Measurements from ENCODE around the gene SAMD4A. TPM values are rescaled to one million over a fixed set of nuclear protein-coding genes. Genes with fewer than 3 reads are reported as not detected.

Gene SAMD4A
- total RNA-seq, 1 experiment from 2014 or later = 9.6 TPM

DNA sequence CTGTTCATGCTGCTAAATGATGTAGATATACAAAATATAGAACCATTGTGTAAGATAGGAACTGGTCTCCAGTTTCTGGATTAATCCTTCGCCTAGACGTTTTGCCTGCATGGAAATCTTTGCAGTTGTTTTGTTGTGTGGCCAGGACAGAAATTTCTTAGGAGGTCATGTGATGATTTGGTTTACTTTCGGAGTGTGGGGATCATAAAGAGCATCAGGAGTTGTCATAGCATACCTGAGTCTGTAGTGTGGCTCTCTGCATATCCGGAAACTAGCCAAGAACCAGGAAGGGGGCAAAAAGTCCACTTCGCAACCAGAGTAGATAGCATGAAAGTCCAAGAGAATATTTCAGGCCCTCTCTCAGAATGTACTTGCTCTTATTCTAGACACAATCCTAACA is 3.1 kb downstream of the SAMD4A start:
- H3K4me2 ChIP-seq (ENCODE audit: insufficient read depth, insufficient read length, low read length) = no peak overlapping the region
- H4K5ac ChIP-seq (ENCODE audit: insufficient read length, low read depth, low read length) = no peak overlapping the region
- H3K79me1 ChIP-seq (ENCODE audit: insufficient read depth, low read depth, low read length, poor library complexity, severe bottlenecking) = no peaks in the 10 kb centered on the region
- no peak overlapping the region for H2BK120ac ChIP-seq (ENCODE audit: low read depth, low read length, poor library complexity, severe bottlenecking)
- peaks cover 0 to 7% of the 10 kb centered on the region in 2 experiments; a peak in 3 of 5 replicates for H3K9me3 Mint-ChIP-seq
- no peak overlapping the region for H3K4ac ChIP-seq (ENCODE audit: low read depth, low read length)
- no peak overlapping the region for H2BK15ac ChIP-seq (ENCODE audit: low read depth, low read length)
- no peak overlapping the region for H2BK12ac ChIP-seq (ENCODE audit: insufficient read length, low read depth, low read length)
- no peak overlapping the region for H2AFZ ChIP-seq (ENCODE audit: low read length)
- no peak overlapping the region for H4K8ac ChIP-seq (replicated peaks; ENCODE audit: insufficient read length, low read depth, low read length)
- no peak overlapping the region for H3T11ph ChIP-seq (ENCODE audit: low read length)
- H4K20me1 ChIP-seq (ENCODE audit: control insufficient read depth, insufficient read depth, insufficient read length) = no peaks in the 10 kb centered on the region
- peaks cover 0 to 3% (median 0%) of the 10 kb centered on the region in 3 experiments; a peak in 2 of 7 replicates for H3K36me3 Mint-ChIP-seq (ENCODE audit: insufficient read depth in 1 of 3, low read depth in 3 of 3)
- H3K27me3 ChIP-seq (ENCODE audit: insufficient read depth, low read length) = no peaks in the 10 kb centered on the region; the same call in 1 of the 2 replicates
- no peak for DNase-seq
- H3K9ac ChIP-seq (ENCODE audit: extremely low read depth, insufficient read length, low read length) = no peak overlapping the region
- no peaks in the 10 kb centered on the region; the same call in 1 of the 2 replicates for H3K4me1 ChIP-seq (ENCODE audit: insufficient read depth, low read length)
- no peak overlapping the region for H3K27ac ChIP-seq (ENCODE audit: insufficient read length, low read depth, low read length)
- H3K27ac Mint-ChIP-seq = no peak overlapping the region
- no peak overlapping the region for H3K14ac ChIP-seq (ENCODE audit: insufficient read depth, low read length)
- no peak overlapping the region for H2AK5ac ChIP-seq (ENCODE audit: insufficient read length, low read length)
- H3K23me2 ChIP-seq (ENCODE audit: insufficient read length, low read depth, low read length, poor library complexity, severe bottlenecking) = peaks cover 14% of the 10 kb centered on the region
- no peak overlapping the region for H3K56ac ChIP-seq (ENCODE audit: insufficient read length, low read depth, low read length)
- no peak overlapping the region for H2BK20ac ChIP-seq (ENCODE audit: low read depth, low read length, poor library complexity, severe bottlenecking)
- H2BK5ac ChIP-seq (ENCODE audit: insufficient read length, low read length) = no peak overlapping the region
- H3K9me3 ChIP-seq (ENCODE audit: control insufficient read depth, low read depth, low read length) = no peaks in the 10 kb centered on the region
- peaks cover 12 to 13% of the 10 kb centered on the region in 2 experiments for H3K4me1 Mint-ChIP-seq
- no peak overlapping the region for H3K18ac ChIP-seq (ENCODE audit: insufficient read length, low read depth, low read length)
- H3K79me2 ChIP-seq (ENCODE audit: insufficient read depth, low read length) = peaks cover 5% of the 10 kb centered on the region; the same call in 1 of the 2 replicates
- peaks cover 21% of the 10 kb centered on the region for H3K27me3 Mint-ChIP-seq (ENCODE audit: low read depth)
- H3K23ac ChIP-seq (ENCODE audit: insufficient read length, low read depth, low read length) = no peak overlapping the region
- WGBS (ENCODE audit: extremely low coverage, insufficient read length, low lambda C conversion rate) = no CpG with 5 or more reads among the region's 5 CpGs
- no peak overlapping the region; a peak in 1 of 5 replicates for H3K4me3 Mint-ChIP-seq
- no peak overlapping the region for H4K91ac ChIP-seq (ENCODE audit: insufficient read length, low read depth, low read length)
- TF ChIP-seq, protein P1, sequence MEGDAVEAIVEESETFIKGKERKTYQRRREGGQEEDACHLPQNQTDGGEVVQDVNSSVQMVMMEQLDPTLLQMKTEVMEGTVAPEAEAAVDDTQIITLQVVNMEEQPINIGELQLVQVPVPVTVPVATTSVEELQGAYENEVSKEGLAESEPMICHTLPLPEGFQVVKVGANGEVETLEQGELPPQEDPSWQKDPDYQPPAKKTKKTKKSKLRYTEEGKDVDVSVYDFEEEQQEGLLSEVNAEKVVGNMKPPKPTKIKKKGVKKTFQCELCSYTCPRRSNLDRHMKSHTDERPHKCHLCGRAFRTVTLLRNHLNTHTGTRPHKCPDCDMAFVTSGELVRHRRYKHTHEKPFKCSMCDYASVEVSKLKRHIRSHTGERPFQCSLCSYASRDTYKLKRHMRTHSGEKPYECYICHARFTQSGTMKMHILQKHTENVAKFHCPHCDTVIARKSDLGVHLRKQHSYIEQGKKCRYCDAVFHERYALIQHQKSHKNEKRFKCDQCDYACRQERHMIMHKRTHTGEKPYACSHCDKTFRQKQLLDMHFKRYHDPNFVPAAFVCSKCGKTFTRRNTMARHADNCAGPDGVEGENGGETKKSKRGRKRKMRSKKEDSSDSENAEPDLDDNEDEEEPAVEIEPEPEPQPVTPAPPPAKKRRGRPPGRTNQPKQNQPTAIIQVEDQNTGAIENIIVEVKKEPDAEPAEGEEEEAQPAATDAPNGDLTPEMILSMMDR (conservative IDR thresholded peaks at IDR 0.05) = no peak
